ENCODE results near the gene PLTP. TPM values are rescaled to one million over a fixed set of nuclear protein-coding genes. Genes with fewer than 3 reads are reported as not detected.

Gene PLTP
- total RNA-seq, 4 donors from 2014 or later, result 25.0 to 99.3 (median 35.7) TPM

GRCh38 chr20:45899046-45899835 lies 12.7 kb downstream of the PLTP start:
- Histone ChIP-seq H3K9me3 (no peaks in the 10 kb centered on the region), H3K27me3 (no peaks in the 10 kb centered on the region), H3K4me1 (no peaks in the 10 kb centered on the region), H3K4me3 (no peak overlapping the region), H3K36me3 (peaks cover 0 to 56% (median 0%) of the 10 kb centered on the region in 3 donors), H3K27ac (no peak overlapping the region)
- TF ChIP-seq CTCF (IDR thresholded peaks at IDR 0.05), result no peak
- no peak for TF ChIP-seq POLR2A (IDR thresholded peaks at IDR 0.05)
- no peak for DNase-seq

- peaks cover 0 to 60% (median 0%) of the 10 kb centered on the region in 3 donors for H3K36me3 ChIP-seq
- DNase-seq, result no peak
- H3K9me3 ChIP-seq, result no peaks in the 10 kb centered on the region
- peaks cover 0 to 4% (median 1%) of the 10 kb centered on the region in 4 donors for H3K4me1 ChIP-seq
- H3K27ac ChIP-seq, result no peak overlapping the region
- no peaks in the 10 kb centered on the region for H3K27me3 ChIP-seq
- no peak overlapping the region for H3K4me3 ChIP-seq
- no peak for TF ChIP-seq CTCF (IDR thresholded peaks at IDR 0.05)
- TF ChIP-seq POLR2A (IDR thresholded peaks at IDR 0.05), result no peak
These were observed 13.7 kb downstream of the PLTP start for GRCh38 chr20:45898285-45898684.

- no peaks in the 10 kb centered on the region for H3K9me3 ChIP-seq
- no peak overlapping the region for H3K4me3 ChIP-seq
- TF ChIP-seq POLR2A (IDR thresholded peaks at IDR 0.05) (no peak), CTCF (IDR thresholded peaks at IDR 0.05) (no peak)
- peaks cover 0 to 9% (median 5%) of the 10 kb centered on the region in 4 donors for H3K4me1 ChIP-seq
- no peaks in the 10 kb centered on the region for H3K27me3 ChIP-seq
- peaks cover 0 to 60% (median 0%) of the 10 kb centered on the region in 3 donors for H3K36me3 ChIP-seq
- DNase-seq, result no peak
- H3K27ac ChIP-seq, result no peak overlapping the region
These were observed 14.3 kb downstream of the PLTP start for GRCh38 chr20:45897692-45898091.

- peaks cover 0 to 13% (median 8%) of the 10 kb centered on the region in 4 donors for H3K4me1 ChIP-seq
- H3K4me3 ChIP-seq, result no peak overlapping the region
- TF ChIP-seq CTCF (IDR thresholded peaks at IDR 0.05) (no peak), POLR2A (IDR thresholded peaks at IDR 0.05) (no peak)
- no peaks in the 10 kb centered on the region for H3K9me3 ChIP-seq
- peaks cover 0 to 60% (median 0%) of the 10 kb centered on the region in 3 donors for H3K36me3 ChIP-seq
- DNase-seq, result no peak
- H3K27me3 ChIP-seq, result no peaks in the 10 kb centered on the region
- no peak overlapping the region for H3K27ac ChIP-seq
These were observed 14.7 kb downstream of the PLTP start for GRCh38 chr20:45897289-45897688.

GRCh38 chr20:45896641-45897161 lies 15.3 kb downstream of the PLTP start:
- Histone ChIP-seq H3K4me3 (no peak overlapping the region), H3K4me1 (peaks cover 0 to 18% (median 11%) of the 10 kb centered on the region in 4 donors), H3K36me3 (peaks cover 0 to 60% (median 0%) of the 10 kb centered on the region in 3 donors), H3K27ac (no peak overlapping the region), H3K9me3 (no peaks in the 10 kb centered on the region), H3K27me3 (no peaks in the 10 kb centered on the region)
- TF ChIP-seq CTCF (IDR thresholded peaks at IDR 0.05) (no peak), POLR2A (IDR thresholded peaks at IDR 0.05) (no peak)
- DNase-seq, result no peak
